GM19397 (cell line): ENCODE data around the gene GPHA2.
"Not testable (repeated sequence)": the region's sequence is repeated elsewhere in the genome, so short reads cannot be mapped to it uniquely, and the experiment has no call there.

ENCODE experiments used
- ATAC-seq: cut with Tn5 transposase; IDR thresholded peaks from one replicate; pipeline ENCODE4 v1.9.1; 2021; ENCODE audit warnings: mild to moderate bottlenecking, moderate library complexity; ENCODE audit not compliant: unreplicated experiment

The GPHA2 gene

DNA sequence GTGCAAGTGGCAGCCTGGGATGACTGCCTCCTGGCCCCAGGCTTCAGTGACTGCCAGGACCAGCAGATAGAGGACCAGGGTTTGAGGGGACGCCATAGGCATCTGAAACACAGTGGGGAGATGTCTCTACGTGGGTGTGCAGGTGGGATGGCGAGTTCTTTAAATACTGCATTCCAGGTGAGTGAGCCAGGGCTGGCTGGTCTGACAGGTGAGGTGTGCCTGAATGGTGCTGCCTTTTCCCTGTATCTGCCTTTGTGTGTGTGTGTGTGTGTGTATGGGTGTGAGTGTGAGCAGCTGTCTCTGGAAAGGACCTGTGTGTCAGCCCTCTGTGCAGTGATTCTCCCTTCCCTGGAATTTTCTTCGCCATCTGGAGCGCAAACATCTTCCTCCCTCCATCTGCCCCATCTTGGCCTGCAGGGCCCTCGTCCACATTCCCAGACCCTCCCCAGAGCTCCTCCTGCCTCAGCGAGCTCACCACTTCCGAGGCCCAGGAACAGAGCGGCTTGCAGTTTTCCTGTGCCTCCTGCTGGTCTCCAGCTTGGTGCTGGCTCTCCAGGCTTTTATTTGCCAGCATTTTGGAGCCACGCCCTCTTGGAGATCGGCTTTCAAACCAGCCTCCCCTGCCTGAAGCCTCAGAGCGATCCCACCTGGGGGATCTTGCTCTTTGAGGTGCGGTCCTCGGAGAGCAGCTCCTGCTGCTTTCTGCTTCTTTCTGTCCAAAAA lies at the start of gene GPHA2:
Gene GPHA2, minus strand, starts transcription at position 535 of the 723 bp plus-strand sequence. Its CDS starts 433 bp downstream, at position 102.
- no peak for ATAC-seq

DNA sequence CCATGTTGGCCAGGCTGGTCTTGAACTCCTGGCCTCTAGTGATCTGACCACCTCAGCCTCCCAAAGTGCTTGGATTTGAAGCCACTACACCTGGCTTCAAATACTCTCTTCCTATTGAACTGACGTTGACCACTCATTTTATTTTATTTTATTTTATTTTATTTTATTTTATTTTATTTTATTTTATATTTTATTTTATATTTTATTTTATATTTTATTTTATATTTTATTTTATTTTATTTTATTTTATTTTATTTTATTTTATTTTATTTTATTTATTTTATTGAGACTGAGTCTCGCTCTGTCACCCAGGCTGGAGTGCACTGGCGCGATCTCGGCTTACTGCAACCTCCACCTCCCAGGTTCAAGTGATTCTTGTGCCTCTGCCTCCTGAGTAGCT lies 47.6 kb upstream of the GPHA2 start:
- ATAC-seq, result not testable (repeated sequence)

GRCh38 chr11:64976651-64977050 lies 41.0 kb upstream of the GPHA2 start:
- ATAC-seq, result no peak

- ATAC-seq, result no peak
Observed at GRCh38 chr11:64974124-64974523, 38.4 kb upstream of the GPHA2 start.

DNA sequence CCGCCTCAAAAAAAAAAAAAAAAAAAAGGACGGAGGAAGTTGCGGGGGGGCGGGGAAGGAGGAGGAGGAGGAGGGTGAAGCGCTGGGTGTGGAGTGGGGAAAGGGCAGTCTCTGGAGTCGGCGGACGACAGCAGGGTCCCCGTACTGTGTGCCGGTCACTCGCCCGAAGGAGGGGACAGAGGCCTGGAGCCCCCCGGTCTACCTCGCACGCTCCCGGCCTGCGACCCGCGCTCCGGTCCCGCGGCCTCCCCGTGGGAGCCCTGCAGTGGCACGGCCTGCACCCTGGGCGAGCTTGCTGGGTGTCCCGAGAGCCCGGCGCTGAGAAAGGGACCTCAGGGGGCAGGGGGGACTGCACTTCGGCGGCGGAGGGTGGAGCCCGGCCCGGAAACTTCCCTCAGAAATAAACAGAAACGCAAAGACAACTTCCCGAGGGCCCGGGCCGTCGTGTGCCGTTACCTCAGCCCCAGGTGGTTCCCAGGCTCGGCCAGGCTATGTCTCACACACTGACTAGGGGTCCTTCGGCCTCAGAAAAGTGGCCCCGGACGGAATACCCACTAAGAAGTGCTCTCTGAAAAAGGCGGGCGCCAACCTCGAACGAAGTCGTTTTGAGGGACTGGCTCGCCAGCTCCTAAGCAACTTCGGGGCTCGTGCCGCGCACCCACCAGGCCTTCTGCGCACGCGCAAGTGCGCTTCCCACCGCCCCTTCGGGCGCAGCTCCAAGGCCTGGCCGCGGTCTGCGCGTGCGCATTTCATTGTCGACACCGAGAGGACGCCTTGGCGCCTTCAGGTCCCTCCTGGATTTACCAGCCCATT lies 35.9 kb upstream of the GPHA2 start, which contains the start of gene MAJIN:
Gene MAJIN, minus strand, starts transcription at position 688 of the 813 bp plus-strand sequence. CDS start 12,703 bp downstream, outside the sequence.
- ATAC-seq, result no peak

- no peak for ATAC-seq
Observed at GRCh38 chr11:64970731-64971151, 35.0 kb upstream of the GPHA2 start.

GRCh38 chr11:64969209-64969608 lies 33.5 kb upstream of the GPHA2 start:
- ATAC-seq, result no peak

- no peak for ATAC-seq
Observed at GRCh38 chr11:64967375-64967774, 31.7 kb upstream of the GPHA2 start.

DNA sequence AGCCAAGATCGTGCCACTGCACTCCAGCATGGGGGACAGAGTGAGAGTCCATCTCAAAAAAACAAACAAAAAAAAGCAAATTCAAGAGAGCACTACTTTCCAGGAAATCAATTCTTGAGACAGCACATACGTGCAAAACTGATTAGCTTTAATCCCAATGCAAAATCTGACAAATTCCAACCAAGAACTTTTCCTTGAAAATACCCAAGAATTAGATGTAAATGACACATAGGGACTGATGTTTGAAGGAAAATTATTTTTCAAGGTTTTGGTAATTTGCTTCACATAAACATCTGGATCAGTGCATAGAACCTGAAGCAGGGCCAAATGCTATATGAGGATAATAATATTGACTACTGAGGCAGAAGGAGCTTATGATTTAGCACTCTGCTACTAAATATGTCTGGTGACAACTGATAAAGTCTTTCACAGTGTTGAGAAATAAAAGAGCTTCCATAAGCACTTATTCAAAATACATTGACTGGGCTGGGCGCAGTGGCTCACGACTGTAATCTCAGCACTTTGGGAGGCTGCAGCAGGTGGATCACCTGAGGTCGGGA lies 27.5 kb upstream of the GPHA2 start:
- ATAC-seq, result no peak

DNA sequence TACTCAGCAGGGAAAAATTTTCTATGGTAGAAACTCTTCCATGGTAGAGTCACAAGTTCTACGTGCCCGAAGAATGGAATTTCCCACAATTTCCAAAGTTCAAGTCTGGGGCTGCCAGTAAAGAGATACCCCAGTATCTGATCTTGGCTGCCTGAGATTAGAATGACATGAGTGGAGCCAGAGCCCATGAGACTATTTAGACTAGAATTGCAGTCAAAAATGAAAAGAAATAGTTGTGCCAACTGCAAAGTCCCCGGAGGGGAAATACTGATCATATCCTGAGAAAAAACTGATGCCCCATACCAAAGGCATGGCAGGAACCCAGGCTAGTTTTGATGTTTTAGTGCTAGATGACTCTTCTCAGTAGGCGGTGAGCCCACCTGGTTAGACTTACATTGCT lies 25.0 kb upstream of the GPHA2 start:
- ATAC-seq, result no peak

DNA sequence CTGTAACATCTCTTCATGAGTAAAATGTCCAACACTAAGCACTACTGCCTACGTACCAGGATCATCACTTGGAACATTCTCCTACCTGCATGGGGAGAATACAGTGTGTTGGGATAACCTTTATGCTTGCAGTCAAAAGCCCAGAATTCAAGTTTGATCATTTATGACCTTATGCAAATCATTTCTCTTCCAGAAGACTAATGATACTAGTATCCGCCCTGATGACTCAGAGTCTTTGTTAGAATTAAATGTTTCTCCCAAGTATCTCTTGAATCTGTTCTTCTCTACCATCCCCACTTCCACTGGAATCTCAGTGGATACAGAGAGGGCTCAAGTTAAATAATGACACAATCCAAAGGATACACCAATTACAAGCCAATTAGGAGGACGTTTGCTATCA lies 23.8 kb upstream of the GPHA2 start:
- ATAC-seq, result no peak

GRCh38 chr11:64954201-64954600 lies 18.5 kb upstream of the GPHA2 start:
- ATAC-seq, result no peak

DNA sequence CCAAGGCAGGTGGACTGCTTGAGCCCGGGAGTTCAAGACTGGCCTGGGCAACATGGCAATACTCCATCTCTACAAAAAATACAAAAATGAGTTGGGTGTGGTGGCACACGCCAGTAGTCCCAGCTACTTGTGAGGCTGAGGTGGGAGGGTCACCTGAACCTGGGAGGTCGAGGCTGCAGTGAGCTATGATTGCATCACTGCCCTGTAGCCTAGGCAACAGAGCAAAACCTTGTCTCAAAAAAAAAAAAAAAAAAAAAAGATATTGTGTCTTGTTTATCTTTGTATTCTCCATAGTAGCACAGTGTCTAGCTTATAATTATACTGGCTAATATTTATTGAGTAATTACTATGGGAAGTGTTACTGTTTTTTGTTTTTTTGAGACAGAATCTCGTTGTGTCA lies 15.8 kb upstream of the GPHA2 start:
- ATAC-seq, result no peak

- ATAC-seq, result no peak
Observed at GRCh38 chr11:64947208-64947814, 11.6 kb upstream of the GPHA2 start.

DNA sequence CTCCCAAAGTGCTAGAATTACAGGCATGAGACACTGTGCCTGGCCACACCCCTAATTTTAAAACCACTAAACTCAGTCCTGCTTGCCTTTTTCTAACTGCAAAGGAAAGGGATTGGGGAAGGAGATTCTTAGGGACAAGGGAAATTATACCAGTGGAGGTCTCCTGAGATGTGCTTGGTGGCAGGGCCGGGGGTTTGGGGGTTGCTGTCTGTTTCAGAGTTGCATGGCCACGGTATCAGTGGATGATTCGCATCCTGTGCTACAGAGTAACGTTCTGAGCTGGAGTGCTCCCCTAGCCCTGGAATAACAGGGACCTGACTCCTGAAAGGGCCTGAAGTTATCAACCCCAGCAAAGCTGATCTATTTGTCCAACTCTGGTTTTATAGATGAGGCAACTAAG lies 846 bp upstream of the GPHA2 start:
- ATAC-seq, result no peak

GRCh38 chr11:64934682-64935358 lies 873 bp downstream of the GPHA2 start:
- ATAC-seq, result no peak

- ATAC-seq, result no peak
Observed at GRCh38 chr11:64933935-64934681, 1.6 kb downstream of the GPHA2 start.

DNA sequence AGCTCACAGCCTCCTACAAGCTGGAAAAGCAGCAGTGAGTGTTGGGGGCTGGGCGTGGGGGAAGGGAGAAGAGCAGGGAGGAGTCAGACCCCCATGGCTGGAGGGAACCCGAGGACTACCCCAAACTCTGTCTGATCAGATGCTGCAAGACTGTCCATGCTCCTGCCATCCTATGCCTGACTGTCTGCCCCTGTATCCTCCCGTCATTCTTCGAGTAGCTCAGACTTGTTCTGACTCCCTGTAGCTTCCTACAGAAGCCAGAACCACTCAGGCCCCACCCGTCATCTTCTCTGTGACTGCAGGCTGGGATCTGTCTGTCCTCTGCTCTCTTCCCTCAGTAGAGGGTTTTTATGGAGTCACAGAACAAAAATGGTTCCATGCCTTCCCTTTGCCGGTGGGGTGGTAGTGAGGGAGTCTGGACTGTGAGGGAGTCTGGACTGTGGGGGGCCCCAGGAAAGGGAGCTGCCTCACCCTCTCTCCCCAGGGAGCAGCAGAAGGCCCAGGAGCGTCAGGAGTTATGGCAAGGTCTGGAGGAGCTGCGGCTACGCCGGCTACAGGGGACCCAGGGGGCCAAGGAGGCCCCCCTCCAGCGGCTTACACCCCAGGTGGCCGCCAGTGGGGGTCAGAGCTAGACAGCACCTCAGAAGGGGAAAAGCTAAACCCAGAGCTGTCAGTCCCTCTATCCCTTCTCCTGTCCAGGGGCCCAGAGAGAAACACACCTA lies 2.3 kb downstream of the GPHA2 start:
- no peak for ATAC-seq

- ATAC-seq, result no peak
Observed at GRCh38 chr11:64932324-64932723, 3.4 kb downstream of the GPHA2 start.
